GM21390 (cell line): Measurements from ENCODE around the gene APLF.

ENCODE experiments used
- ATAC-seq: cut with Tn5 transposase; IDR thresholded peaks from one replicate; pipeline ENCODE4 v1.9.1; 2021; ENCODE audit not compliant: unreplicated experiment

APLF gene

GRCh38 chr2:68467077-68467960, at the start of gene APLF, which contains the start of gene FBXO48:
APLF (plus strand) TSS chr2:68467585; CDS start chr2:68467732, 147 bp downstream.
FBXO48 (minus strand) TSS chr2:68467294; CDS start chr2:68465145, 2,149 bp downstream.
- ATAC-seq, result peak; percentile 95

GRCh38 chr2:68417926-68418325, 49.5 kb upstream of the APLF start:
- no peak for ATAC-seq

GRCh38 chr2:68418419-68418818, 49.0 kb upstream of the APLF start:
- ATAC-seq, result no peak

GRCh38 chr2:68418855-68419254, 48.5 kb upstream of the APLF start:
- no peak for ATAC-seq

- no peak for ATAC-seq
Observed at GRCh38 chr2:68420254-68420910, 47.0 kb upstream of the APLF start.

GRCh38 chr2:68423966-68424650, 43.3 kb upstream of the APLF start:
- ATAC-seq, result peak; percentile 79

GRCh38 chr2:68425503-68425902, 41.9 kb upstream of the APLF start:
- no peak for ATAC-seq

GRCh38 chr2:68426446-68426845, 40.9 kb upstream of the APLF start:
- no peak for ATAC-seq

- ATAC-seq, result no peak
Observed at GRCh38 chr2:68426848-68427579, 40.4 kb upstream of the APLF start.

GRCh38 chr2:68428126-68428525, 39.3 kb upstream of the APLF start:
- no peak for ATAC-seq

GRCh38 chr2:68428746-68429145, 38.6 kb upstream of the APLF start:
- ATAC-seq, result no peak

GRCh38 chr2:68429311-68429826, 38.0 kb upstream of the APLF start:
- ATAC-seq, result no peak

- ATAC-seq, result no peak
Observed at GRCh38 chr2:68431316-68431972, 35.9 kb upstream of the APLF start.

GRCh38 chr2:68432696-68433658, 34.4 kb upstream of the APLF start:
- no peak for ATAC-seq

GRCh38 chr2:68434981-68435380, 32.4 kb upstream of the APLF start:
- no peak for ATAC-seq

GRCh38 chr2:68435615-68436014, 31.8 kb upstream of the APLF start:
- ATAC-seq, result no peak

- no peak for ATAC-seq
Observed at GRCh38 chr2:68436270-68436669, 31.1 kb upstream of the APLF start.

- no peak for ATAC-seq
Observed at GRCh38 chr2:68438455-68439303, 28.7 kb upstream of the APLF start.
